GM21529 (cell line): Measurements from ENCODE around the gene GK2.

Experiments
- ATAC-seq: cut with Tn5 transposase; IDR thresholded peaks from one replicate; pipeline ENCODE4 v1.9.1; 2021; ENCODE audit not compliant: unreplicated experiment

The GK2 gene

GRCh38 chr4:79408063-79408462 is at the start of gene GK2:
GK2 (minus strand) TSS chr4:79408228; CDS start chr4:79408200, 28 bp downstream.
- ATAC-seq, result no peak

DNA sequence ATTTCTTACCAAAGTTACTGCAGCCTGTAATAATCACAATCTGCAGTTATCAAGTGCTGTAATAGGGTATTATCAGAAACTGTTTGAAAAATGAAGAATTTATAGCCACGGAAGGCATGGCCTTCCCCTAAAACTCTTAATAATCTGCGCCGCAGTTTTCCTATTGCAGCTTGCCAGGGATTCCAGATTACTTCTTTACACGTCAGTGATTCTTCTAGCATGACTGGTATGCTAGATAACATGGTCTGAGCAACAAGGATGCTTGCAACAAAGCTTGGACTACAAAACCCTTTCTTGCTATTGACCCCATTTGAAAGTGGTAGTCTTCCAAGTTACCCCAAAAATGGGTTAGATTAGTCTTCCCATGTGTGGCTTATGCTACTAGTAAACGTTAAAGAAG is 47.2 kb upstream of the GK2 start:
- no peak for ATAC-seq

- no peak for ATAC-seq
Measured at GRCh38 chr4:79454656-79455055, 46.6 kb upstream of the GK2 start.

DNA sequence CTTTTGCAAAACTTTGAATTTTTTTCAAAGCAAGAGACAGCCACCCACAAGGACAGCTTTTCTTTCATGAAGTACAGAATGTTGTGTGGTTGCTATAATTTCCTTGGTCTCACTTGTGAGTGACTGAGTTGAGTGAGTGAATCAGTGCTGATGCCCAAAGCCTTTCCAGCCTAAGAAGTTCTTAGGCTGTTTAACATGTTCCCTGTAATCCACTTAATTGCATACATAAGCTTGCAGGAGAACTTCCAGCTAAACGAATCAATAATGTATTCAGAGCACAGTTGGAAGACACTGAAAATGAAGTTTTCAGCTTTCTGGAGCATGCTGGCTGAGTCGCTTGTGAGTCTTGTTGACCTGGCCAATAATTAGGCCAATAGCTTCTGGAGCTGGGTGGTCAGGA is 42.0 kb upstream of the GK2 start:
- ATAC-seq, result no peak

DNA sequence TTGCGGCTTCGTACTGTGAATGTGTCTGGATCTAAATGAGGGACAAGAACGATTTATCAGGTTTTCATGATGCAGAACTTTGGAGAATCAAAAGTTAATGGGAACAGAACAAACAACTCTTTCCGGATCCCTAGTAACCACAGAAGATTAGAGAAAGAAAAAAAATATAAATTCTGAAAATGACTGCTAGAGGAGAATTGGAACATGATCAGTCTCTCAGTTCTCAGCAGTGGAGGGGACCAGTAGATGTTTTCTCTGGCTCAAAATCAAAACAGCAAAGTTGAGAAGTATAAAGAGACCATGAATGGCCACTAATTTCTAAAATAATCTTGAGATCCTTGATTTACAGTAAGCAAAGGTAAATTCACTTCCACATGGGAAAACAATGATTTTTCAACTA is 38.1 kb upstream of the GK2 start:
- no peak for ATAC-seq

- ATAC-seq, result no peak
Measured at GRCh38 chr4:79445371-79445781, 37.3 kb upstream of the GK2 start.

DNA sequence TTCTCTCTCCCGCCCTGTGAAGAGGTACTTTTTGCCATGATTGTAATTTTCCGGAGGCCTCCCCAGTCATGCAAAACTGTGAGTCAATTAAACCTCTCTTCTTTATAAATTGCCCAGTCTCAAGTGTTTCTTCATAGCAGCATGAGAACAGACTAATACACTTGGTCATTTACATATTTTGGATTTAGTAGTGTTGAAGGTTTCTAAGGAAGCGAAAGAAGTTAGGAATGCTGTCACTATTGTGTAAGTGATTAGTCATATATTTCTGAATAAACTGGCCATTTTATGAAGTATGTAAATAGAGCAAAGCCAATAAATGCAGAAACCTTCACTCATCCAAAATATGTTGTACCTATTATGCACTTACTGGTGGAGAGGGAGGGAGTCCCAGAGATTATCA is 34.4 kb upstream of the GK2 start:
- no peak for ATAC-seq

DNA sequence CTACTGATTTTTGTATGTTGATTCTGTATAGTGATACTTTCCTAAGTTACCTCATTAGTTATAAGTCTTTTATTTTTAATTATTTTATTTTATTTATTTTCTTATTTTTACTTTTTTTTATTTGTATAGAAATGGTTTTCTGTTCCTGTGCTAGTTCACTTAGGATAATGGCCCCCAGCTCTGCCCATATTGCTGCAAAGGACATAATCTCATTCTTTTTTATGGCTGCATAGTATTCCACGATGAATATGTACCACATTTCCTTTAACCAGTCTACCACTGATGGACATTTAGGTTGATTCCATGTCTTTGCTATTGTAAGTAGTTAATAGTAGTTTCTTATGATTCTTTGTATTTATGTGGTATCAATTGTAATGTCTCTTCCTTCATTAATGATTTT is 31.5 kb upstream of the GK2 start:
- ATAC-seq, result no peak

GRCh38 chr4:79431839-79432238 is 23.8 kb upstream of the GK2 start:
- ATAC-seq, result no peak

GRCh38 chr4:79429113-79429903 is 21.3 kb upstream of the GK2 start:
- no peak for ATAC-seq

GRCh38 chr4:79426989-79427388 is 19.0 kb upstream of the GK2 start:
- ATAC-seq, result no peak

- ATAC-seq, result no peak
Measured at GRCh38 chr4:79425586-79425985, 17.6 kb upstream of the GK2 start.

DNA sequence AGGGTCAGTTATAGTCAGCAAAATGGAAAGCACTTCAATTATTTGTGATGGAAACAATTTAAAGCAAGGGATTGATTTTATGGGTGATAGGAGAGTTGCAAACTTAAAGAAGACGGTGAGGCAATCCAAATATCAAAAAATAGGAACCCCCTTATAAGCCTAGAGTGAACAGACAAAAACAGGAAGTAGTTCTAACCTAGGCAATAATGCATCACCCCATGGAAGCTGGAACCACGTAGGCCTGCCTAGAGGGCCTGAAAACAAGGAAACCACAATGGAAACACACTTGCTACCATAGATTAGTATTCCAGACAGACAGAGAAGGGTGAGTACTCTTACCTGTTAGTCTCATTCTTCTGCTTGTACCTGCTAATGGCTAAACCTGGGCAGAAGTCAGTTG is 13.5 kb upstream of the GK2 start:
- no peak for ATAC-seq

DNA sequence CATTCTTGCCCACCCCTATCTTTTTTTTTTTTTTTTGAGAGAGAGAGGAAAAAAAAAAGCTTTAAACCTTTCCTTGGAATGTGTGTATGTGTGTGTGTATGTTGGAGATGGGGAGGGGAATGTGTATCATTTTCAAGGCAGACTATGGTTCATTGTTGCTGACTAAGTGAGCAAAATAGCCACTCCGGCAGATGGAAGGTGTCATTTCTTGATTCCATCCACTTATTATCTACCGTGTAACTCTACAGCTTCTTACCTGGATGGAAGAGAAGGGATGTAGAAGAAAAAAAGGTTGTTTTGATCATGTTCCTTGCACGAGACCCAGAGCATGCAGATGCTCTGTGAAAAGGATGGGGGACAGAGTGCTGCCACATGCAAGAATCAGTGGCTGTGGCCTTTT is 5.9 kb upstream of the GK2 start:
- ATAC-seq, result no peak

- ATAC-seq, result no peak
Measured at GRCh38 chr4:79413032-79413885, 5.2 kb upstream of the GK2 start.

GRCh38 chr4:79404666-79405065 is 3.4 kb downstream of the GK2 start:
- no peak for ATAC-seq

DNA sequence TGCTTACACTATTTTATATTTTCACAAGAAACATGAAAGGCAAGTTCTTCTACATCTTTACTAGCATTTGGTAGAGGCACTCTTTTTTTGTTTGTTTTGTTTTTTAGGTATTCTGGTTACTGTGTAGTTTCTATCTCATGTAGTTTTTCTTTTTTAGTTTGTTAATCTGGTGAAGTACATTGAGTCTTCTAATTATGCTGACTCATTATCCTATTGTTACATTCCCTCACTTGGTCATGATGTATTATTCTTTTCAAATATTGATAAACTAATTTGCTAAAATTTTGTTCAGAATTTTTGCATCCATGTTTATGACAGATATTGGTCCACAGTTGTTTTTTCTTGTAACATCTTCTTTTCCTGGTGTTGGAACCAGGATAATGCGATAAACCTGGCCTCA is 4.7 kb downstream of the GK2 start:
- no peak for ATAC-seq

DNA sequence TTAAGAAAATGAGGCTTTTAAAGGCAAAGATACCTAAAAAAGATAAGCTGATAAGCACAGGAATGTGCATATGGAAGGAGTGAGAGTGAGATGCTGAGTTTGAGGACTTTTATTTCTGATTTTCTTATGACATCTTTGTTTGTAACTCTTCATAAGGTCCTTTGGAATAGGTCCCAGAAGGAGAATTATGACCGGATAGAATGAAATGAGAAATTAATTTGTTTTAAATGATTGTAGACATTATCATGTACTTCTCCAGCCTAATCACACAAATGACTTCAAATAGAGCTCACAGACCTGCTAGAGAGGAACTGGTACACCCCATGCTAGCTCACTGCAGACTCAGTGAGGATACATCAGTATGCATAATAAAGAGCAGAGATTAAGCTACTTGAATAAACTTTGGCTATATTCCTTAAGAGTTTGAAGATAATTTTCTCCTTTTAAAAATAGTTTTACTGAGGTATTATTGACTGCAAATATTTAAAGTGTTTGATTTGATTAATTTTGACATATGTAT is 5.6 kb downstream of the GK2 start:
- ATAC-seq, result no peak

DNA sequence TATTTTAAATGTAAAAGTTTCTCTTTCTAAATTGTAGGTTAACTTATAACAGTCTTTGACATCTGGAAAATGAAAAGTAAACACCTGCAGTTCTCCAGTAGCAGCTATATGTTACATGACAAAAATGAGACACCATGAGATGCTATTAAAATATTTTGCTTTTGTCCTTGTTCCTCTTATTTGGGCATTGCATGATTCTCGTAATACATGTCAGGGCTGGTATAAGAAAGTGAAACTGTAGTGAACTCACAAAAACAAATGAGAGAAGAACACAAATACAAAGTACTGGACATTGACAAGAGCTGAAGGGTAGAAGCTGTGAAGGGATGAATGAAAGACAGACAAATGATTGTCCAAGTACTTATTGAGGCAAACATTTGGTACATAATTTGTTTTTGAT is 9.0 kb downstream of the GK2 start:
- ATAC-seq, result no peak

GRCh38 chr4:79397951-79398350 is 10.1 kb downstream of the GK2 start:
- no peak for ATAC-seq

DNA sequence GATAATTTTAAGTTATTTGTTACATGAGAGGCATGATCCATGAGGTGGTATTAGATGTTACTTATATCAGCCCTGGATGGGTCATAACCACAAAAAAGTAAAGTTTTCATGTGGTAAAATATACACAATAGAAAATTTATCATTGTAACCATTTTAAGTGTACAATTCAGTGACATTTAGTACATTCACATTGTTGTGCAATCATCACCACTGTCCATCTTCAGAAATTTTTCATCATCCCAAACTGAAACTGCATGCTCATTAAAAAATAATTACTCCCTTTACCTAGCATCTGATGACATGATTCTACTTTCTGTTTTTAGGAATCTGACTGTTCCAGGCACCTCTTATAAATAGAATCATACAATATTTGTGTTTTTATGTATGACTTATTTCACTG is 11.2 kb downstream of the GK2 start:
- no peak for ATAC-seq

DNA sequence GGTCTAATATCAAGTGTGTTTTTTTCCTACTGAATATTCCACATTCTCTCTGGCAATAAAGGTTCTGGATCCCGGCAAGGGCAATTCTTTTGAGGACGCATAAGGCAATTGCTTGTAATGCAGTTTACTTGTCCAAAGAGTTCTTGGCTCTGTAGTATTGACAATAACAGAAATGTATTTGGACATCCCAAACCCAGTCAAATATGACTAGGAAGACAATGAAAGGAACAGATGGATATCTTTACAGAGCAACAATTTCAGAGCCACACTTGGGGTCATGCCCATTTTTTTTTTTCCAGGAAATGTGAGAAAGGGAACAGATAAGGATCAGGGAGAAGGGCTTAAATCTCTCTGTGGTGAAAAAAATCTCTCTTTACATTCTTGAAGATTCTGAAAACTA is 12.2 kb downstream of the GK2 start:
- ATAC-seq, result no peak
